Measurements from ENCODE around the gene MAP1LC3B2.

Gene MAP1LC3B2

GRCh38 chr12:116538076-116538591 is 21.0 kb upstream of the MAP1LC3B2 start:
- no peak for DNase-seq

- no peak for DNase-seq
Measured at GRCh38 chr12:116538682-116539305, 20.4 kb upstream of the MAP1LC3B2 start.

- DNase-seq = no peak
Measured at GRCh38 chr12:116539361-116539771, 19.8 kb upstream of the MAP1LC3B2 start.

GRCh38 chr12:116539905-116540482 is 19.2 kb upstream of the MAP1LC3B2 start:
- no peak for DNase-seq

- DNase-seq = no peak
Measured at GRCh38 chr12:116540622-116541152, 18.5 kb upstream of the MAP1LC3B2 start.

- DNase-seq = no peak
Measured at GRCh38 chr12:116541547-116542344, 17.4 kb upstream of the MAP1LC3B2 start.

GRCh38 chr12:116542345-116542956 is 16.7 kb upstream of the MAP1LC3B2 start:
- no peak for DNase-seq

- no peak for DNase-seq
Measured at GRCh38 chr12:116544656-116545055, 14.5 kb upstream of the MAP1LC3B2 start.

- no peak for DNase-seq
Measured at GRCh38 chr12:116545144-116545543, 14.0 kb upstream of the MAP1LC3B2 start.

GRCh38 chr12:116545936-116546335 is 13.2 kb upstream of the MAP1LC3B2 start:
- DNase-seq = no peak

GRCh38 chr12:116547955-116548501 is 11.2 kb upstream of the MAP1LC3B2 start:
- no peak for DNase-seq

- no peak for DNase-seq
Measured at GRCh38 chr12:116549993-116550392, 9.2 kb upstream of the MAP1LC3B2 start.

- DNase-seq = no peak
Measured at GRCh38 chr12:116551151-116551550, 8.0 kb upstream of the MAP1LC3B2 start.

- DNase-seq = no peak
Measured at GRCh38 chr12:116551619-116551951, 7.6 kb upstream of the MAP1LC3B2 start.

- no peak for DNase-seq
Measured at GRCh38 chr12:116551952-116552772, 7.0 kb upstream of the MAP1LC3B2 start.

- no peak for DNase-seq
Measured at GRCh38 chr12:116552773-116553373, 6.3 kb upstream of the MAP1LC3B2 start.

GRCh38 chr12:116556356-116556952 is 2.7 kb upstream of the MAP1LC3B2 start:
- no peak for DNase-seq

GRCh38 chr12:116556964-116557698 is 2.0 kb upstream of the MAP1LC3B2 start:
- no peak for DNase-seq

- DNase-seq = no peak
Measured at GRCh38 chr12:116558280-116559161, 660 bp upstream of the MAP1LC3B2 start.

All from 8988T (cell line).